ENCODE results near the gene CPSF3. TPM values are rescaled to one million over a fixed set of nuclear protein-coding genes. Genes with fewer than 3 reads are reported as not detected.

The CPSF3 gene
- total and polyA plus RNA-seq, 2 of the 8 experiments (the other 6 are each of a cell fraction or from before 2014, with no cell fraction given) = 44.5 to 93.3 TPM

DNA sequence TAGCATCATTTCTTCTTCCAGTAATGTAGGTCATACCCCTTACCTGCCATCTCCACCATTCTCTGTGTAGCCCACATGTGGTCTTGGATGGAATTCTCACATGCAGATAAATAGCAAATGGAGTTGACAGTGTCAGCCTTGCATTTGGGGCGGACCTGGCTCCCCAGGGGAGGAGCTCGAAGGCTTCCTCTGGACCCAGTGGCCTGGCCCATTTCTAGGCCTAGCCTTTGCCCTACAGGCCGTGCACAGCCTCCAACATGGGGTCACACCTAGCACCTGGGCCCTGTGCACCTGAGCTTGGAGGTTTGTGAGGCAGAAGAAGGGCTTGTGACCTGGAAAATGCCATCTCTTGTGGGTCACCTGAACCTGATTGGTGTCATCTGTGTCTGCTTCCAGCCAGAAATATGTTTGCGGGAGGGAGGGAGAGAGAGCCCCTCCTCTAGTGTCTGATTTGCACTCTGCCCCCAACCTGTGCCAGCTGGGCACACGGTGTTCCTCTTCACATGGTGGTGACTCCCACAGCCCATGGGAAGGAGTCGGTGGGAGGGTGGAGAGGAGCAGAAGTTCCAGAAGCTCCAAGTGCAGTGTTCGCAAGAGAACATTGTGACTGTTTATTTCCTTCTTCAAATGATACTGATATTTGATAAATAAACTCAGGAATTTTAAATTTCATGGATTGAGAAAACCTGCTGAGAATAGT is 33.2 kb upstream of the CPSF3 start:
- no peaks in the 10 kb centered on the region for H3K79me2 ChIP-seq (ENCODE audit: control insufficient read depth in 1 of 2, insufficient read depth in 2 of 2, low read length in 2 of 2)
- H2BK15ac ChIP-seq (ENCODE audit: low read length) = no peak overlapping the region
- no peak overlapping the region for H3K4me2 ChIP-seq (ENCODE audit: insufficient read depth in 1 of 2, low read depth in 2 of 2, low read length in 2 of 2)
- H3K14ac ChIP-seq (ENCODE audit: insufficient read length) = no peak overlapping the region
- H3K36me3 ChIP-seq (ENCODE audit: control insufficient read depth in 2 of 4, insufficient read depth in 4 of 4, low read length in 3 of 4) = peaks cover 0 to 8% (median 2%) of the 10 kb centered on the region in 4 experiments; a peak in 5 of 8 replicates
- ChIA-PET CTCF (ENCODE audit: partially characterized antibody) (interaction anchor here (0.9 to 3.2 kb wide), 3 partner anchors 10 to 185 kb away, joined by 3 to 11 read pairs (median 5); no protein-coding TSS in a partner anchor), POLR2A (ENCODE audit: partially characterized antibody) (interaction anchor here (1.0 kb wide), 1 partner anchor 26 kb away, joined by 3 read pairs; no protein-coding TSS in a partner anchor)
- 93% methylated on average over 7 of the region's 7 CpGs; no CpG with 5 or more reads in 1 of the 2 experiments for WGBS, 2 experiments (ENCODE audit: extremely low coverage in 1 of 2, insufficient coverage in 1 of 2, insufficient read length in 1 of 2, insufficient replicate concordance in 2 of 2, low coverage in 1 of 2, low lambda C conversion rate in 2 of 2, missing lambda C conversion rate in 1 of 2)
- H3K18ac ChIP-seq (ENCODE audit: extremely low read depth, low read length) = no peak overlapping the region
- DNase-seq (ENCODE audit: low read depth in 1 of 2, low spot score in 2 of 2) (no peak), FAIRE-seq (no peak)
- H3K56ac ChIP-seq (replicated peaks; ENCODE audit: insufficient read length, low read depth, low read length) = no peak overlapping the region
- no peaks in the 10 kb centered on the region for H3K79me1 ChIP-seq (ENCODE audit: low read depth, low read length)
- no peak overlapping the region for H2BK12ac ChIP-seq (ENCODE audit: low read depth, low read length)
- no peak overlapping the region for H3K27ac ChIP-seq (ENCODE audit: low read depth, low read length)
- H3K9ac ChIP-seq (replicated peaks in 1 of 4; ENCODE audit: extremely low read depth in 1 of 4, low read depth in 3 of 4, low read length in 3 of 4) = no peak overlapping the region
- peaks cover 4 to 7% (median 6%) of the 10 kb centered on the region in 4 experiments; a peak in 6 of 7 replicates for H3K4me1 ChIP-seq (replicated peaks in 1 of 4; ENCODE audit: control insufficient read depth in 3 of 4, insufficient read depth in 4 of 4, low read length in 3 of 4)
- H2BK120ac ChIP-seq (replicated peaks; ENCODE audit: low read depth, low read length) = no peak overlapping the region
- H2BK20ac ChIP-seq (ENCODE audit: low read length) = no peak overlapping the region
- no peak overlapping the region for H2AK5ac ChIP-seq (ENCODE audit: low read depth, low read length)
- no peak overlapping the region for H3K4ac ChIP-seq (replicated peaks; ENCODE audit: insufficient read length, low read depth, low read length)
- H3K27me3 ChIP-seq (replicated peaks in 1 of 4; ENCODE audit: control insufficient read depth in 3 of 4, extremely low read depth in 1 of 4, insufficient read depth in 3 of 4, low read length in 3 of 4) = no peaks in the 10 kb centered on the region
- no peak overlapping the region for H2BK5ac ChIP-seq (ENCODE audit: low read depth, low read length)
- no peaks in the 10 kb centered on the region for H3K23me2 ChIP-seq (ENCODE audit: low read depth, low read length)
- no peak for TF ChIP-seq NRF1 (IDR thresholded peaks at IDR 0.05; ENCODE audit: low read depth, low read length)
- no peak for TF ChIP-seq CTBP2 (IDR thresholded peaks at IDR 0.05; ENCODE audit: borderline replicate concordance, insufficient read depth, insufficient read length, low read length)
- TF ChIP-seq BRCA1 (IDR thresholded peaks at IDR 0.05; ENCODE audit: low read depth, low read length) = no peak
- TF ChIP-seq, protein P1, sequence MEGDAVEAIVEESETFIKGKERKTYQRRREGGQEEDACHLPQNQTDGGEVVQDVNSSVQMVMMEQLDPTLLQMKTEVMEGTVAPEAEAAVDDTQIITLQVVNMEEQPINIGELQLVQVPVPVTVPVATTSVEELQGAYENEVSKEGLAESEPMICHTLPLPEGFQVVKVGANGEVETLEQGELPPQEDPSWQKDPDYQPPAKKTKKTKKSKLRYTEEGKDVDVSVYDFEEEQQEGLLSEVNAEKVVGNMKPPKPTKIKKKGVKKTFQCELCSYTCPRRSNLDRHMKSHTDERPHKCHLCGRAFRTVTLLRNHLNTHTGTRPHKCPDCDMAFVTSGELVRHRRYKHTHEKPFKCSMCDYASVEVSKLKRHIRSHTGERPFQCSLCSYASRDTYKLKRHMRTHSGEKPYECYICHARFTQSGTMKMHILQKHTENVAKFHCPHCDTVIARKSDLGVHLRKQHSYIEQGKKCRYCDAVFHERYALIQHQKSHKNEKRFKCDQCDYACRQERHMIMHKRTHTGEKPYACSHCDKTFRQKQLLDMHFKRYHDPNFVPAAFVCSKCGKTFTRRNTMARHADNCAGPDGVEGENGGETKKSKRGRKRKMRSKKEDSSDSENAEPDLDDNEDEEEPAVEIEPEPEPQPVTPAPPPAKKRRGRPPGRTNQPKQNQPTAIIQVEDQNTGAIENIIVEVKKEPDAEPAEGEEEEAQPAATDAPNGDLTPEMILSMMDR (IDR thresholded peaks at IDR 0.05; ENCODE audit: control extremely low read depth in 1 of 3, insufficient read depth in 1 of 3, low read depth in 1 of 3, low read length in 3 of 3) = no peak
- TF ChIP-seq TCF12 (IDR thresholded peaks at IDR 0.05; ENCODE audit: low read depth, low read length) = no peak
- H2AFZ ChIP-seq (ENCODE audit: low read length) = no peak overlapping the region
- H4K20me1 ChIP-seq (replicated peaks in 1 of 2; ENCODE audit: control insufficient read depth in 1 of 2, insufficient read depth in 2 of 2, low read length in 2 of 2) = peaks cover 4% of the 10 kb centered on the region in 2 experiments
- no peak overlapping the region for H3K23ac ChIP-seq (ENCODE audit: insufficient read length)
- no peak overlapping the region for H4K91ac ChIP-seq (replicated peaks; ENCODE audit: insufficient read length, low read length)
- no peak overlapping the region for H4K5ac ChIP-seq (ENCODE audit: insufficient read length, low read depth, low read length)
- H3K9me3 ChIP-seq (ENCODE audit: insufficient read depth in 2 of 2, low read depth in 1 of 2, low read length in 1 of 2) = no peaks in the 10 kb centered on the region
- no peak overlapping the region for H3K4me3 ChIP-seq (ENCODE audit: extremely low read depth in 1 of 4, insufficient read depth in 2 of 4, low read depth in 3 of 4, low read length in 4 of 4)
- no peak overlapping the region for H4K8ac ChIP-seq (ENCODE audit: extremely low read depth, insufficient read depth, low read length)
